Vagina (tissue), 2 donors: Measurements from ENCODE around the gene NEB. TPM values are rescaled to one million over a fixed set of nuclear protein-coding genes. Genes with fewer than 3 reads are reported as not detected.

Experiments
- DNase-seq, 2 donors: peaks; one replicate each; pipeline ENCODE4 v3.0.0-alpha.2; 2017; ENCODE audit errors: extremely low spot score in 2 of 2
- H3K27ac ChIP-seq: fragments of 200-600 bp; sonication (generic); one replicate; pipeline ENCODE4 v1.5.1; 2019
- H3K27me3 ChIP-seq: fragments of 200-600 bp; sonication (generic); one replicate; pipeline ENCODE4 v1.5.1; 2019
- H3K36me3 ChIP-seq, 2 donors: fragments of 200-600 bp; sonication (generic); one replicate each; pipeline ENCODE4 v1.5.1; 2017 to 2019
- H3K4me1 ChIP-seq: fragments of 200-600 bp; sonication (generic); one replicate; pipeline ENCODE4 v1.5.1; 2019
- H3K4me3 ChIP-seq, 2 donors: fragments of 200-600 bp; sonication (generic); 1 replicate in 1 of 2; 2 replicates in 1 of 2; pipeline ENCODE4 v1.5.1; 2016 to 2019
- H3K9me3 ChIP-seq: fragments of 200-600 bp; sonication (generic); one replicate; pipeline ENCODE4 v1.5.1; 2019
- CTCF ChIP-seq, 3 experiments: fragments of 450-650 bp in 2 of 3; fragments of 200-600 bp in 1 of 3; sonication (generic) in 1 of 3; IDR thresholded peaks; one replicate each; pipeline ENCODE4 v1.5.1; 2017 to 2019; ENCODE audit warnings: antibody characterized with exemption in 3 of 3, mild to moderate bottlenecking in 2 of 3, moderate library complexity in 2 of 3
- POLR2A ChIP-seq, 2 donors: fragments of 450-650 bp; IDR thresholded peaks; one replicate each; pipeline ENCODE4 v1.6.1; 2017; ENCODE audit warnings: antibody characterized with exemption in 2 of 2, mild to moderate bottlenecking in 2 of 2, moderate library complexity in 2 of 2
- POLR2AphosphoS5 ChIP-seq, 2 donors: sonication (generic); formaldehyde crosslinking; IDR thresholded peaks; one replicate each; pipeline ENCODE4 v1.9.0; 2017; ENCODE audit warnings: antibody characterized with exemption in 2 of 2, mild to moderate bottlenecking in 2 of 2, low read depth in 1 of 2; ENCODE audit not compliant: insufficient read depth in 1 of 2
- intact Hi-C: fragments of 100-400 bp; cut with DNase I; formaldehyde crosslinking; loops from one replicate; pipeline ENCODE4 v1.15.1; 2023
- total RNA-seq: library from RNA; depleted of rRNA; stranded (reverse); fragments of >200 nt; gene quantifications from one replicate; pipeline ENCODE4 v1.2.3, GENCODE V29; 2016

Gene NEB
- total RNA-seq, 1 donor from 2014 or later, result 0.98 TPM

- DNase-seq, result no peak
- peaks cover 0 to 69% of the 10 kb centered on the region in 2 donors for H3K36me3 ChIP-seq
Observed at GRCh38 chr2:151470556-151470955, 263.7 kb downstream of the NEB start.

GRCh38 chr2:151465771-151466170, 268.5 kb downstream of the NEB start:
- intact Hi-C loops, result no loop called here
- Histone ChIP-seq H3K4me3 (no peak overlapping the region), H3K9me3 (no peaks in the 10 kb centered on the region), H3K36me3 (peaks cover 0 to 74% of the 10 kb centered on the region in 2 donors), H3K27ac (no peak overlapping the region), H3K27me3 (no peaks in the 10 kb centered on the region), H3K4me1 (no peaks in the 10 kb centered on the region)
- no peak for TF ChIP-seq POLR2A (IDR thresholded peaks at IDR 0.05)
- TF ChIP-seq POLR2AphosphoS5 (IDR thresholded peaks at IDR 0.05; ENCODE audit: insufficient read depth in 1 of 2, low read depth in 1 of 2), result no peak
- TF ChIP-seq CTCF (IDR thresholded peaks at IDR 0.05), result no peak
- DNase-seq, result no peak

More at GRCh38 chr2:151470556-151470955, 263.7 kb downstream of the NEB start:
- no peaks in the 10 kb centered on the region for H3K4me1 ChIP-seq
- H3K27ac ChIP-seq, result no peak overlapping the region
- TF ChIP-seq POLR2A (IDR thresholded peaks at IDR 0.05) (no peak), POLR2AphosphoS5 (IDR thresholded peaks at IDR 0.05; ENCODE audit: insufficient read depth in 1 of 2, low read depth in 1 of 2) (no peak), CTCF (IDR thresholded peaks at IDR 0.05) (no peak)
- intact Hi-C loops, result no loop called here
- H3K4me3 ChIP-seq, result no peak overlapping the region
- H3K27me3 ChIP-seq, result no peaks in the 10 kb centered on the region
- H3K9me3 ChIP-seq, result no peaks in the 10 kb centered on the region

- TF ChIP-seq POLR2AphosphoS5 (IDR thresholded peaks at IDR 0.05; ENCODE audit: insufficient read depth in 1 of 2, low read depth in 1 of 2) (no peak), POLR2A (IDR thresholded peaks at IDR 0.05) (no peak), CTCF (IDR thresholded peaks at IDR 0.05) (no peak)
- no peaks in the 10 kb centered on the region for H3K27me3 ChIP-seq
- no peaks in the 10 kb centered on the region for H3K4me1 ChIP-seq
- H3K9me3 ChIP-seq, result no peaks in the 10 kb centered on the region
- no peak overlapping the region for H3K27ac ChIP-seq
- no peak overlapping the region for H3K4me3 ChIP-seq
- intact Hi-C loops, result no loop called here
- no peak for DNase-seq
- peaks cover 0 to 83% of the 10 kb centered on the region in 2 donors for H3K36me3 ChIP-seq
Observed at GRCh38 chr2:151459358-151459757, 274.9 kb downstream of the NEB start.

GRCh38 chr2:151439127-151439526, 295.1 kb downstream of the NEB start:
- intact Hi-C loops, result no loop called here
- H3K36me3 ChIP-seq, result peaks cover 3 to 52% of the 10 kb centered on the region in 2 donors

More at GRCh38 chr2:151439127-151439526, 295.1 kb downstream of the NEB start:
- no peak for TF ChIP-seq POLR2A (IDR thresholded peaks at IDR 0.05)
- no peak for TF ChIP-seq POLR2AphosphoS5 (IDR thresholded peaks at IDR 0.05; ENCODE audit: insufficient read depth in 1 of 2, low read depth in 1 of 2)
- TF ChIP-seq CTCF (IDR thresholded peaks at IDR 0.05), result no peak
- Histone ChIP-seq H3K4me1 (no peaks in the 10 kb centered on the region), H3K27me3 (no peaks in the 10 kb centered on the region), H3K4me3 (no peak overlapping the region), H3K27ac (no peak overlapping the region), H3K9me3 (no peaks in the 10 kb centered on the region)
- no peak for DNase-seq
